NCI-H146 treated with DMSO at 0.1 percent for 48 hours (cell line): ENCODE measurements around the gene TP53.

Experiments used
- DNase-seq: peaks from one replicate; lab custom pipeline; 2025; ENCODE audit not compliant: unreplicated experiment; lab: John Stamatoyannopoulos, UW

TP53 gene

DNA sequence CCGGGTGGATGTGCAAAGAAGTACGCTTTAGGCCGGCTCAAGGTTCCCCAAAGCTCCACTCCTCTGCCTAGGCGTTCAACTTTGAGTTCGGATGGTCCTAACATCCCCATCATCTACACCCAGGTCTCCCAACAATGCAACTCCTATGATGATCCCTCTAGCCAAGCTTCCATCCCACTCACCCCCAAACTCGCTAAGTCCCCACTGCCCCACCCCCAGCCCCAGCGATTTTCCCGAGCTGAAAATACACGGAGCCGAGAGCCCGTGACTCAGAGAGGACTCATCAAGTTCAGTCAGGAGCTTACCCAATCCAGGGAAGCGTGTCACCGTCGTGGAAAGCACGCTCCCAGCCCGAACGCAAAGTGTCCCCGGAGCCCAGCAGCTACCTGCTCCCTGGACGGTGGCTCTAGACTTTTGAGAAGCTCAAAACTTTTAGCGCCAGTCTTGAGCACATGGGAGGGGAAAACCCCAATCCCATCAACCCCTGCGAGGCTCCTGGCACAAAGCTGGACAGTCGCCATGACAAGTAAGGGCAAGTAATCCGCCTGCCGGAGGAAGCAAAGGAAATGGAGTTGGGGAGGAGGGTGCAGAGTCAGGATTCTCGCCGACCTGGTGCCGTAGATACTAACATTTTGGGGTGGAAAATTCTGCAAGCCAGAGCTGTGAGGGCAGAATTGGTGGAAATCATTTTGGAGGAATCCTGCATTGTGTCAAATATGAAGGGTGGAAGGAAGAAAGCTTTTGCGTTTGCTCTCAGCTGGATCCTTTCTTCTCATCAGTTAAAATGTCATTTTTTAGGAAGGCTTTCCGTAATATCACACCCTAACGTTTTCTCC is at the start of gene TP53:
TSS of gene TP53 (minus strand) at position 419 of the 836 bp plus-strand sequence. CDS start 10,896 bp downstream, outside the sequence.
- DNase-seq: peak; percentile 87

DNA sequence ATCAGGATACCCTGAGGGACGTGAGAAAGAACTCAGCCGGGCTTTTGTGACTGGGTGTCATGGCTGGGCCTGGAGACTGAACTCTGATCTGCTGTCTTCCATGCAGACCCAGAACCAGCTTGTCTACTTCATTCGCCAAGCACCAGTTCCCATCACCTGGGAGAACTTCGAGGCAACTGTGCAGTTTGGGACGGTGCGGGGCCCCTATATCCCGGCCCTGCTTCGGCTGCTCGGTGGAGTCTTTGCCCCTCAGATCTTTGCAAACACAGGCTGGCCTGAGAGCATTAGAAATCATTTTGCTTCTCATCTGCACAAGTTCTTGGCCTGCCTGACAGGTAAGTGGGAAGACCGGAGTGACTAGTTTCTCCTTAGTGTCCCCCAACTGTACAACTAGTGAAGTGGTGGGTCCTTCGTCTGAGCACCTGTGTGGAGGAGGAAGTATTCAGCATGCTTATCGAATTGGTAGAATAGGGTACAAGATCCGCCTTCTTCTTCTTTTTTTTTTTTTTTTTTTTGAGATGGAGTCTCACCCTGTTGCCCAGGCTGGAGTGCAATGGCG is 45.8 kb upstream of the TP53 start:
- DNase-seq: no peak

GRCh38 chr17:7729816-7730215 is 42.5 kb upstream of the TP53 start:
- peak; percentile 28 for DNase-seq

DNA sequence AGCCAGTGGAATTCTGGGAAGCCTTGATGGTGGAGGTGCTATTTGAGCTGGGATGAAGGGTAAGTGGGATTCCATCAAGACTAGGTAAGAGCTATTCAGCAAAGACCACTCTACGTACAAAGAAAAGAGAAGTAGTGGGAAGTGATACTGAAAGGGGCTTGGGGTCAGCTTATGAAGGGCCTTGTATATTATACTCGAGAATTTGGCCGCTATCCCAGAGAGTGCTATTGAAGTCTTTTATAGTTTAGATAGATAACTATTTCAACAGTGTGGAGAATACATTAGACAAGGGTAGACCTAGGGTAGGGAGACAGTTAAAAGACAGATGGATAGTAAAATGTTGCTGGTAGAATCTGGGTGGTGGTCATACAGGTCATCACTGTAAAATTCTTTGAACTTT is 40.6 kb upstream of the TP53 start:
- DNase-seq: no peak

DNA sequence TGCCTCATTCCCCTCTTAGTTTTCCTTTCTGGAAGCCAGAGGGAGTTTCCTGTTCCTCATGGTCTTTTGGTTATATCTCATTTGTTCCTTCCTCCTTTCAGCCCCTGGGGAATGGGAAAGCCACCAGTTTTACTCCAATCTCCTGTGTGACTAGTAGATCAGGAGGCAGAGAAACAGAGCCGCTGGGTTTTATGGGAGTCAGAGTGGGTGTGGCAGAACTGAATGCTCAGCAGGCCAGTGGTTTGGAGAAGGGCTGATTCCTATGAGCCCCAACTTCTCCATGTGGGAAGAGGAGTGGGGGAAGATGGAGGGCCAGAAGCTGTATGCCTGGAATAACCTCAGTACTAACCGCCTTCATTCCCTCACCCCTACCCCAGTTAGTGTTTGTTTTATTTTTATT is 34.3 kb upstream of the TP53 start:
- DNase-seq: no peak

GRCh38 chr17:7720125-7720524 is 32.8 kb upstream of the TP53 start:
- no peak for DNase-seq

DNA sequence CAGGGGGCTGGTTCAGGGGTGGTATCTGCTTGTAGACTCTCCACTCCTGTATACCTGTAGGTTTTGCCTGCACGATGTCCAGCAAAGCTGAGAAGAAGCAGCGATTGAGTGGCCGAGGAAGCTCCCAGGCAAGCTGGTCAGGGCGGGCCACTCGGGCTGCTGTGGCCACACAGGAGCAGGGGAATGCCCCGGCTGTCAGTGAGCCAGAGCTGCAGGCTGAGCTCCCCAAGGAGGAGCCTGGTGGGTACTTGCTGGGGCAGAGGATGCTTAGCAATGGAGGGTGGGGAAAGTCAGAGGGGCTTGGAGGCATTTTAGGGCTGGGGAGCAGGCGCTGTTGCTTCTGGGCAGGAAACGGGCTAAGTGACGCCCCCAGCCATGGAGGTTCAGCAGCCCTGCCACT is 32.4 kb upstream of the TP53 start:
- DNase-seq: no peak

GRCh38 chr17:7717756-7718350 is 30.6 kb upstream of the TP53 start:
- DNase-seq: no peak

- DNase-seq: peak; percentile 80
These were observed 29.8 kb upstream of the TP53 start, which contains the start of gene DNAH2 for GRCh38 chr17:7716901-7717755. Gene DNAH2 (plus strand): TSS chr17:7717744. CDS start chr17:7719735, 1,991 bp downstream.

- DNase-seq: no peak
These were observed 28.9 kb upstream of the TP53 start for GRCh38 chr17:7715936-7716886.

DNA sequence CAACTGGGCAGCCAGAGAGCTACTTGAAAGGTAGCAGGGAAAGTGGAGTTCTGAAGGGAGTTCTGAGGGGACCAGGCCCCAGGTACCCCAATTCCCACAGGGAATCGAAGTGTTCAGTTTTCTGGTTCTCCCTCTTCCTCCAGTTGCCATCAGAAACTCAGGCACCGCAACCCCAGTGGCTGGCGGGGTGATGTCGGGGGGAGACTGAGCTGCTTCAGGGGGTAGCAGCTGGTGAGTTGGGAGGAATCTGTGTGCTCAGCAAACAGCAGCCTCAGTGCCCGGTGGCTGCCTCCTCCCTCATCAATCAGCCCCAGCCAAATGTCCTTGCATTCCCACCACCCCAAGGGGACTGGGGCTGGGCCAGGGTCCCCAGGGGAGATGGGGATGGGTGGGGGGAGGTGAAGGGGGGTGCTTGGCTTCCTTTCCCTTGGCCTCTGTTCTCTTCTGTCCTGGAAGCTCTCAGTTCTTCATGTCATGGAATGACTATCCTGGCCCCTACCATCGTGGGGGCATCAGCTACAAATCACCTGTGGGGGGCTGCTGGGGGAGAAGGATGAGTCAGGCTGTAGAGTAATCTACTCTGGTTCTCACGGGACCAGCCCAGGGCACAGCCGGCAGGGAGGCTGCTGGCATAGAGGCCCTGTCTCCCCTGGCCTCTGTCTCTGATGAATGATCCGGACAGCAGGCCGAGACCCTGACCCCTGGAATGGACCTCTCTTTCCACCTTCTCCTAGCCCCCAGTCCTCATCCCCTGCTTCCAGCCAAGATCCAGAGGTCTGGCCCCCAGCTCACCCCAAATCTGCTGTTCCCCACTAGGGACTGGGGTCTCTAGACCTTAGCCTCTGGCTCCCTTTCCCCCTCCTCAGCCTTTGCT is 27.7 kb upstream of the TP53 start:
- DNase-seq: no peak

- no peak for DNase-seq
These were observed 26.5 kb upstream of the TP53 start for GRCh38 chr17:7713782-7714181.

DNA sequence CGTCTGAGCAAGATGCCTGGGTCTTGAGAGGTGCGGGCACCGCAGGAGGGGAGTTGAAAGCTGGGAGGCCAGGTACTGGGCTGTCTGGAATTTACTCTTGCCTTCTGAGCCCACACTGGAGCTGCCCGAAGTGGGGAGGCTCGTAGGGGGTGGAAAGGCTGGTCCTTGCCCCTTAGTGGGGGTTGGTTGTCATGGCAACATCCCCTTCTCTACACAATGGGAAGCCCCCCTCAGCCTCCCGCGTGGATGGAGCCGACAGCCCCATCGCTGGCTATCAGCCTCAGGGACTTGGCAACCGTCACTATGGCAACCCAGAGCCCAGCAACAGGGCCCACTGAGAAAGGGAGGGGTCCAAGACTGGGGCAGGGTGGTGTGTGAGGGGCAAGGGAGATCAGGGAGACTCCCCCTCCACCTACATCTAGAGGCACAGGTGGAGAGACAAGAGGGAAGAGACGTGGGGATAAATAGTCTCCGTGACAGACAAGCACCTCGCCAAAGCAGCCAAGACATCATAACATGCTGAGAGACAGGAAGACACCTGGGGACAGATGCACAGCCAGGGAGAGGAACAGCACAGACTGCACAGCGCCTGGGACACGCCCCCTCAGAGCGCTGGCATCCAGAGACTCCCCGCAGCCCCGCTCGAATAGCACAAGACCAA is 25.0 kb upstream of the TP53 start:
- DNase-seq: no peak

GRCh38 chr17:7711051-7711755 is 23.9 kb upstream of the TP53 start:
- no peak for DNase-seq

GRCh38 chr17:7710301-7710700 is 23.0 kb upstream of the TP53 start:
- DNase-seq: no peak

- DNase-seq: no peak
These were observed 21.7 kb upstream of the TP53 start for GRCh38 chr17:7709031-7709430.

DNA sequence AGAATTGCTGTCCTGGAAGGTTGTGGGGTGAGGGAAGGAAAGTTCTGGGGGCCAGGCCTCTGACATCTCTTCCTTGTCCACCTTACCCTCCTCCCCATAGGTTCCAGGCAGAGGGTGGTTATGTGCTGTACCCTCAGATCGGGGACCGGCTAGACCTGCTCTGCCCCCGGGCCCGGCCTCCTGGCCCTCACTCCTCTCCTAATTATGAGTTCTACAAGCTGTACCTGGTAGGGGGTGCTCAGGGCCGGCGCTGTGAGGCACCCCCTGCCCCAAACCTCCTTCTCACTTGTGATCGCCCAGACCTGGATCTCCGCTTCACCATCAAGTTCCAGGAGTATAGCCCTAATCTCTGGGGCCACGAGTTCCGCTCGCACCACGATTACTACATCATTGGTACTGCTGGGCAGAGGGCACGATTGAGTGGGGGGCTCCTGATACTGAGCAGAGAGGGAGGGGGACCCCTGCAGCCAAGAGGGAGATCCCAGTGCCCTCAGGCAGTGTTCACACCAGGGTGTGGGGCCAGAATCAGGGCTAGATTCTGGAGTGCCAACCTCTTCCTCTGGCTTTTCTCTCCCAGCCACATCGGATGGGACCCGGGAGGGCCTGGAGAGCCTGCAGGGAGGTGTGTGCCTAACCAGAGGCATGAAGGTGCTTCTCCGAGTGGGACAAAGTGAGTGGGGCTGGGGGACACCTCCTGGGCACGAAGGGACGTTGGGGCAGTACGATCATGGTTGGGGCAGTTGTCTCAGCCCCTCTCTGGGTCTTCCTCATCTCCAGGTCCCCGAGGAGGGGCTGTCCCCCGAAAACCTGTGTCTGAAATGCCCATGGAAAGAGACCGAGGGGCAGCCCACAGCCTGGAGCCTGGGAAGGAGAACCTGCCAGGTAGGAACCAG is 20.8 kb upstream of the TP53 start:
- no peak for DNase-seq
